ENCODE measurements around the gene FGD3.

DNA sequence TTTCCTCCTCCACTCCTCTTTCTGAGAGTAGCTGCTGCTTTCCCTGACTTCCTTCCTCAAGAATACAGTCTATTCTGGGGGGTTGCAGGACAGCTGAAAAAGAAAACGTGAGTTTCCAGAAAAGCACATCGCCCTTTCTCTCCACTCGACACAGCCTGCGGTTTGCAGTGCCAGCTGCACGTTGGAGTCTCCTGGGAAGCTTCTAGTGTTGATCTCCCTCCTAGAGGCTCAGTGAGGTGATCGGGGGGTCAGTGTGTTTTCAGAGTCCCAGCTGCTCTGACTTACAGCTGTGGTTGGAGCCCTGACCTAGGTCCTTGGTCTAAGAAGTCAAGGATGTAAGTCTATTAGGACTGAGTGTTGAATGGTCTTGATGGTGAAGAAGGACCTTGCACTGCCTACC lies 86.2 kb downstream of the FGD3 start:
- TF ChIP-seq GATA2 (IDR thresholded peaks at IDR 0.05; ENCODE audit: low read depth, low read length) = no peak
- TF ChIP-seq GATA3 (IDR thresholded peaks at IDR 0.05; ENCODE audit: low read depth, low read length) = no peak
